Osteocyte (in vitro differentiated cells): ENCODE data around the gene COL10A1. TPM values are rescaled to one million over a fixed set of nuclear protein-coding genes. Genes with fewer than 3 reads are reported as not detected.

ENCODE experiments used
- DNase-seq: peaks from one replicate; pipeline ENCODE4 v3.0.0; 2021; ENCODE audit warnings: mixed read lengths; ENCODE audit not compliant: unreplicated experiment; ENCODE audit errors: extremely low spot score
- H3K27ac Mint-ChIP-seq: one replicate; pipeline ENCODE4 v1.8.0; 2021; ENCODE audit warnings: mild to moderate bottlenecking, mixed read lengths; ENCODE audit not compliant: unreplicated experiment
- H3K27me3 Mint-ChIP-seq: one replicate; pipeline ENCODE4 v1.8.0; 2021; ENCODE audit warnings: mixed read lengths; ENCODE audit not compliant: unreplicated experiment
- H3K36me3 Mint-ChIP-seq: one replicate; pipeline ENCODE4 v1.8.0; 2021; ENCODE audit warnings: mixed read lengths; ENCODE audit not compliant: unreplicated experiment
- H3K4me1 Mint-ChIP-seq: one replicate; pipeline ENCODE4 v1.8.0; 2021; ENCODE audit warnings: mixed read lengths; ENCODE audit not compliant: unreplicated experiment
- H3K4me3 Mint-ChIP-seq: one replicate; pipeline ENCODE4 v1.8.0; 2021; ENCODE audit warnings: mild to moderate bottlenecking, moderate library complexity, mixed read lengths; ENCODE audit not compliant: unreplicated experiment
- H3K9me3 Mint-ChIP-seq: one replicate; pipeline ENCODE4 v1.8.0; 2021; ENCODE audit warnings: mixed read lengths; ENCODE audit not compliant: unreplicated experiment
- CTCF ChIP-seq: fragments of 200-600 bp; sonication (generic); IDR thresholded peaks from 2 replicates; pipeline ENCODE4 v1.5.0; 2021; ENCODE audit warnings: antibody characterized with exemption, mild to moderate bottlenecking, moderate library complexity
- total RNA-seq: library from RNA; stranded (reverse); gene quantifications from 2 replicates; pipeline ENCODE4 v1.2.1, GENCODE V29; 2021

COL10A1 gene
- total RNA-seq, 1 donor from 2014 or later = not detected

DNA sequence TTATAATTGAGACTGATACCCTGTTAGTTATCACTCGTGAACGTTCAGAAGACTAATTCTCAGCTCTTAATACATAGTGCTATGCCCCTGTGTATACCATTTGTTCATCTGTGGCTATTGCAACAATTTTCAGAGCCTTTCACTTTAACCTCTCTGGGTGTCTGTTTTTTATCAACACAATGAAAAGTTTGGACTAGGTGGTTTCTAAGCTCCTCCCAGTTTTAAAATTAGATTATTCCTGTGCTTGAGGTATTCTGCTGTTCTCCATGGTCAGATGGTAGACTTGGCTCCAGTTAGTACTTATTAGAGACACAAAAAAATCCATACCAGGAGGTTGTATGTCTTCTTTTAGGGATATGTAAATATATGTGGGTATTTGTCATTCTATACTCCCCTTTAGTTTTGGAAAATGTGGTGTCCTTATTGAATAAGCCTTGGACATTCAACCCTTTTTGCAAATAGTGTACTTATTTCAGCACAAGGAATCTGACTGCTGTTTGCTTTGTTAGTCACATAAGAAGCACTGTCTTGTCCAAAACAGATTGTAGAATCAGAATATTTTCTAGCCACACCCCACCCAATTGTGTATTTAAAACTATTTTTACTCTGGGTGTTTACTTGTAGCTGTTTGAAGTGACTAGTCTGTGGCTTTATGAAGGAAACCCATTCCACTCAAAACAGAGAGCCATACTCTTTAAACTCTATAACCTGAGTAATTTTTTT is 2.0 kb upstream of the COL10A1 start:
- no peak overlapping the region for H3K4me3 Mint-ChIP-seq
- DNase-seq = no peak
- TF ChIP-seq CTCF = no peak

DNA sequence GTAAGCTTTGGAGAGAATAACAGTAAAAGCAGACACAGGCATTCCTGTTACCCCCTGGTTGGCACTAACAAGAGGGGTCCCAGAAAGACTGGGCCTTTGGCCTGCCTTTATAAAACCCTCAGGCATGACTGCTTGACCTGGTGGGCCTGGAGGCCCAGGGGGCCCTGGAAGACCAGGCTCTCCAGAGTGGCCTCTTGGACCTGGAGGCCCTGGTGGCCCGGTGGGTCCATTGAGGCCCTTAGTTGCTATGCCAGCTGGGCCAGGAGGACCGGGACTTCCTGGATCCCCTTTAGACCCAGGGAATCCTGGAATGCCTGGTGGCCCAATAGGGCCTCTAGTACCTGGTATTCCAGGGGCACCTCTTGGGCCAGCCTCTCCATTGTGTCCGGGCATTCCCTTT is 5.5 kb downstream of the COL10A1 start:
- no peak for DNase-seq
- H3K36me3 Mint-ChIP-seq = peaks cover 1% of the 10 kb centered on the region
- no peak overlapping the region for H3K27ac Mint-ChIP-seq
- H3K4me3 Mint-ChIP-seq = no peak overlapping the region
- TF ChIP-seq CTCF = no peak
- H3K27me3 Mint-ChIP-seq = no peaks in the 10 kb centered on the region
- no peaks in the 10 kb centered on the region for H3K9me3 Mint-ChIP-seq
- peaks cover 5% of the 10 kb centered on the region for H3K4me1 Mint-ChIP-seq

More for the DNA sequence above, 2.0 kb upstream of the COL10A1 start:
- H3K36me3 Mint-ChIP-seq = no peaks in the 10 kb centered on the region
- no peak overlapping the region for H3K27ac Mint-ChIP-seq
- H3K4me1 Mint-ChIP-seq = peaks cover 6% of the 10 kb centered on the region
- no peaks in the 10 kb centered on the region for H3K27me3 Mint-ChIP-seq
- H3K9me3 Mint-ChIP-seq = peaks cover 3% of the 10 kb centered on the region

DNA sequence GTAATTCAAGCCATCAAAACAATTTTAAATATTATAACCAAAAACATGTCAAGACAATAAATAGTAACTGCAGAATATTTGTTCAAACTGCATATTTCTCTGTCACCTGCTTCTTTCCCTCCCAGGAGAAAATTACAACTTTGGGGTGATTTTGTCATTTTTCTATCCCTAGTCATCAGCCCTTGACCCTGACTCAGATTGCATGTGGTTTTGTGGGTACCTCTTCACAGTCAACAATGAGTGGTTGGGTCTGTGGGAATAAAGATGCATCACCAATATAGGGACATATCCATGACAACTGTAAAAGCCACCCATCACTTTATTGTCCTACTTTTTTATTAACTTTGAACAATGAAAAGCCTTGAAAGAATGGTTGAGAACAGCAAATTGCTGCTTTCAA is 7.3 kb downstream of the COL10A1 start:
- TF ChIP-seq CTCF = no peak
- no peak overlapping the region for H3K27ac Mint-ChIP-seq
- H3K27me3 Mint-ChIP-seq = no peaks in the 10 kb centered on the region
- DNase-seq = no peak
- no peaks in the 10 kb centered on the region for H3K9me3 Mint-ChIP-seq
- H3K36me3 Mint-ChIP-seq = peaks cover 1% of the 10 kb centered on the region
- peaks cover 6% of the 10 kb centered on the region for H3K4me1 Mint-ChIP-seq
- no peak overlapping the region for H3K4me3 Mint-ChIP-seq

GRCh38 chr6:116115781-116116180 is 10.2 kb downstream of the COL10A1 start:
- no peak for DNase-seq
- Mint-ChIP-seq H3K4me3 (no peak overlapping the region), H3K36me3 (peaks cover 1% of the 10 kb centered on the region), H3K4me1 (peaks cover 6% of the 10 kb centered on the region), H3K27ac (no peak overlapping the region), H3K27me3 (no peaks in the 10 kb centered on the region), H3K9me3 (no peaks in the 10 kb centered on the region)
- TF ChIP-seq CTCF = peak; percentile 61

DNA sequence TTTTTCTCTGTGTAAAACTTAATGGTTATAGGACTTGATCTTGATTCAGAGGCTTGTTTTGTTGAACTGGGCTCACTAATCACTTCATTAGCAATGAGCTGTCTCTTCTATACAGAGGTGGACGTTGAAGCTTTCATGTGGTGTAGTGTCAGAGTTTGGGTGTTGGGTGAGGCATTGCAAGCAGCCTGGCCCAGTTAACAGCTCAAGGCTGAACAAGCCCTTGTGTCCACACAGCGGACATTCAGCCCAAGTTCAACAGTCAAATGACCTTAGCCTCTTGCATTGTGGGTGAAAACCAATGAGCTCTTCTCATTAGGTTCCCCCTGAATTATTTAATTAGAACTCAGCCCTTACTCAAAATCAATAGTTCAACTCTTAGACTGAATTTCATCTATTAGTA is 12.5 kb downstream of the COL10A1 start:
- Mint-ChIP-seq H3K4me1 (peaks cover 6% of the 10 kb centered on the region), H3K27ac (no peak overlapping the region), H3K9me3 (no peaks in the 10 kb centered on the region), H3K36me3 (peaks cover 14% of the 10 kb centered on the region), H3K27me3 (no peaks in the 10 kb centered on the region), H3K4me3 (no peak overlapping the region)
- no peak for TF ChIP-seq CTCF
- DNase-seq = no peak
